ENCODE data around the gene MBTPS2.

MBTPS2 gene

DNA sequence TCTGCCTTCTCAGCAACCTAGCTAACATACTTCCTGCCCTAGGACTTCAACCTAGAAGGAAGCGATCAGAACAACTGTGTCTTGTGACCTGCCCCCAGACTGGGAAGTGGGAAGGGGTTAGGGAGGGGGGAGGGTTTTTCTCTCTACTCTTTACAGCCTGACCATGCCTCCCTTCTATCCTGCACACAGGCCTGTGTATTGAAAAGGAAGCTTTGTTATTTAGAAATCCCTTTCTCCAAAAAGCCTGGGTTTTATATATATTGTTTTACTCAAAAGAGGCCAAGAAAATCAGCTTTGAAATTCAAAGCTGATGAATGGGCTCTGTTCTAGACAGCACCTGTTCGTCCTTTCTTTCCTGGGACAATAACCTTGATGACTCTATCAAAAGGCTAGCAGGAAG is 65.9 kb downstream of the MBTPS2 start:
- Histone ChIP-seq H3K27ac (ENCODE audit: low read length) (no peak overlapping the region), H3K9me3 (ENCODE audit: control insufficient read depth in 2 of 2, low read length in 2 of 2) (no peaks in the 10 kb centered on the region), H3K27me3 (ENCODE audit: control insufficient read depth in 1 of 2, insufficient read depth in 2 of 2, low read length in 2 of 2) (no peaks in the 10 kb centered on the region), H3K9ac (ENCODE audit: low read length in 2 of 2) (no peak overlapping the region), H3K36me3 (ENCODE audit: control insufficient read depth in 2 of 2, insufficient read depth in 2 of 2, low read length in 2 of 2) (no peaks in the 10 kb centered on the region), H3K4me3 (ENCODE audit: low read length in 2 of 2) (no peak overlapping the region), H3K4me1 (ENCODE audit: control insufficient read depth, insufficient read depth, low read length) (no peaks in the 10 kb centered on the region)

DNA sequence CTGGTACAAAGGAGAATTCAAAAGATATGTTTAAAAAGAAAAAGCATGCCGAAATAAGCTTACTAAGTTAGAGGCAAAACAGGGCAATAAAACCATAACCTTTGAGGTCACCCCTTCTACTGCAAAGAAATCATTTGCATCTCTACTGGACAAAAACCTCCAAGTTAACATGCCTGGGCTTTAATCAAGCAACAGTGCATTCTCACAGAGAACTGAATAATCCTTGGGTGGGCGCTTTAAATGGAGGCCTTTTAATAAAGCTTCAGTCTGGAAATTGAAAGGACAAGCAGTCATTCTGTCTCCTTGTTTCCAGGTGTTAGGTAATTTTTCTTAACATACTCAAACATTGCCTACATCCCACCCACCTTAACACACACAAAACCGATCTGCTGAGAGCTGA is 66.5 kb downstream of the MBTPS2 start:
- Histone ChIP-seq H3K4me3 (ENCODE audit: low read length in 2 of 2) (no peak overlapping the region), H3K9ac (ENCODE audit: low read length in 2 of 2) (no peak overlapping the region), H3K27ac (ENCODE audit: low read length) (no peak overlapping the region), H3K4me1 (ENCODE audit: control insufficient read depth, insufficient read depth, low read length) (no peaks in the 10 kb centered on the region), H3K27me3 (ENCODE audit: control insufficient read depth in 1 of 2, insufficient read depth in 2 of 2, low read length in 2 of 2) (no peaks in the 10 kb centered on the region), H3K9me3 (ENCODE audit: control insufficient read depth in 2 of 2, low read length in 2 of 2) (no peaks in the 10 kb centered on the region), H3K36me3 (ENCODE audit: control insufficient read depth in 2 of 2, insufficient read depth in 2 of 2, low read length in 2 of 2) (no peaks in the 10 kb centered on the region)

DNA sequence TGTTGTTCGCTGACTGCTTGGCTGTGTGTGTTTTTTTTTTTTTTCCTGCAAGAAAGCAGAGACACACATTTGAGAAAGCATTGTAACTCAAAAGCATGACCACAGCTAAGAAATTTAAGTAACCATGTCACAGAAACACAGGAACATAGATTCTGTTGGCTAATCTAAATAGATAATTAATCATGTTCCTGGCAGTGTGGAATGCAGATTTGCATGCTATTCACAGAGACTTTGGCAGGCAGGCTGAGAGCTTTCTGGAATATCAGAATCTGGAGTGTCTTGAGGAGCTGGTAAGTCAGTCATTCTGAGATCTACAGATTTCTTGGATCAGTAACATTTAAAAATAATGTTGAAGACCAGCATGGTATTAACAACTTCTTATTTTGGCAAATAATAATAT is 67.8 kb downstream of the MBTPS2 start:
- Histone ChIP-seq H3K4me3 (ENCODE audit: low read length in 2 of 2) (no peak overlapping the region), H3K4me1 (ENCODE audit: control insufficient read depth, insufficient read depth, low read length) (no peaks in the 10 kb centered on the region), H3K36me3 (ENCODE audit: control insufficient read depth in 2 of 2, insufficient read depth in 2 of 2, low read length in 2 of 2) (no peaks in the 10 kb centered on the region), H3K27ac (ENCODE audit: low read length) (no peak overlapping the region), H3K27me3 (ENCODE audit: control insufficient read depth in 1 of 2, insufficient read depth in 2 of 2, low read length in 2 of 2) (no peaks in the 10 kb centered on the region), H3K9ac (ENCODE audit: low read length in 2 of 2) (no peak overlapping the region), H3K9me3 (ENCODE audit: control insufficient read depth in 2 of 2, low read length in 2 of 2) (no peaks in the 10 kb centered on the region)

DNA sequence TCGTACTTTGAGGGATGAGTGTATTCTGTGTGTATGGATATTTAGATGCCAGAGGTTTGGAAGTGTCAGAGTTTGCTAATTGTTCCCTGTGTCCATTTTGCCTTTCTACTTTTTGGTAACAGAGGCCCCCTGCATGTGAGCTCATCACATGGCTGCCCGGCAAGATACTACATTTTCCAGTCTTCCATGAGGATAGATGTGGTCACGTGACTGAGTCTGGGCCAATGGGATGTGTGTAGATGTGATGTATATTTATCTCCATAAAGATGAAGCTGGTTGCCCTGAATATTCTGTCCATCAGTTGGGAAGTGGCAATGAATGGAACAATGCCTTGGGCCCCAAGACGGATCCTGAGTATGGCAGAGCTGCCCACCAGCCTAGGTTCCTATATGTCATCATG is 72.1 kb downstream of the MBTPS2 start:
- Histone ChIP-seq H3K9me3 (ENCODE audit: control insufficient read depth in 2 of 2, low read length in 2 of 2) (no peaks in the 10 kb centered on the region), H3K4me1 (ENCODE audit: control insufficient read depth, insufficient read depth, low read length) (no peaks in the 10 kb centered on the region), H3K36me3 (ENCODE audit: control insufficient read depth in 2 of 2, insufficient read depth in 2 of 2, low read length in 2 of 2) (no peaks in the 10 kb centered on the region), H3K4me3 (ENCODE audit: low read length in 2 of 2) (no peak overlapping the region), H3K27ac (ENCODE audit: low read length) (no peak overlapping the region), H3K9ac (ENCODE audit: low read length in 2 of 2) (no peak overlapping the region), H3K27me3 (ENCODE audit: control insufficient read depth in 1 of 2, insufficient read depth in 2 of 2, low read length in 2 of 2) (no peaks in the 10 kb centered on the region)

DNA sequence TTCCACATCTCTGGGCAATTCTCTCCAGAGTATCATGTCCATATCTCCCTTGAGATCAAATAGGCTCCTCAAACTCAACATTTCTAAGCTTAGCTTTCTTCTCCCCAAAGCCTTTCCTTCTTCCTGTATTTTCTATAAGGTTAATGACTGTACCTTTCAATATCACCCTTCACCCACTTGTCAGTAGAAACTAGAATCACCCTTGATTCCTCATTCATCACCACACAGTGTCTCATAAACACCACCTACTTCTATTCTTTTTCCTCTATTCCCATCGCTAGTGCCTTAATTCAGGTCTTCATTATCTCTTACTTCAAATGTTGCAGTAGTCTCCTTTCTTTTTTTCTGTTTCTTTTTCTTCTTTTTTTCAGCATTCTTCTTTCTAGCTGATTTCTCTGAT is 72.8 kb downstream of the MBTPS2 start:
- Histone ChIP-seq H3K27ac (ENCODE audit: low read length) (no peak overlapping the region), H3K36me3 (ENCODE audit: control insufficient read depth in 2 of 2, insufficient read depth in 2 of 2, low read length in 2 of 2) (no peaks in the 10 kb centered on the region), H3K27me3 (ENCODE audit: control insufficient read depth in 1 of 2, insufficient read depth in 2 of 2, low read length in 2 of 2) (no peaks in the 10 kb centered on the region), H3K9me3 (ENCODE audit: control insufficient read depth in 2 of 2, low read length in 2 of 2) (no peaks in the 10 kb centered on the region), H3K9ac (ENCODE audit: low read length in 2 of 2) (no peak overlapping the region), H3K4me1 (ENCODE audit: control insufficient read depth, insufficient read depth, low read length) (no peaks in the 10 kb centered on the region), H3K4me3 (ENCODE audit: low read length in 2 of 2) (no peak overlapping the region)

DNA sequence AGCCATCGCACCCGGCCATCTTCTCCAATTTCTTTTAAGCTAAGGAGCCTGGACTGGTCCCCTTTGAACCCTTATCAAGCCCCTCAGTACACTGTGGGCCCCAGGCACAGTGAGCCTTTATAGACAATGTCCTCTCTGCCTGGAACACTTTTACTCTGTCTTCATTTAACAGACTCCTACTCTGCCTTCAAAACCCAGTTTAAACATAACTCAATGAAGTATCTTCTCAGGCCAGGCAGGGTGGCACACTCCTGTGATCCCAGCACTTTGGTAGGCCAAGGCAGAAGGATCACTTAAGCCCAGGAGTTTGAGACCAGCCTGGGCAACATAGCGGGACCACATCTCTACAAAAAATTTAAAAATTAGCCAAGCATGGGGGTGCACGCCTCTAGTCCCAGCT is 73.6 kb downstream of the MBTPS2 start:
- Histone ChIP-seq H3K9ac (ENCODE audit: low read length in 2 of 2) (no peak overlapping the region), H3K4me1 (ENCODE audit: control insufficient read depth, insufficient read depth, low read length) (no peaks in the 10 kb centered on the region), H3K27me3 (ENCODE audit: control insufficient read depth in 1 of 2, insufficient read depth in 2 of 2, low read length in 2 of 2) (no peaks in the 10 kb centered on the region), H3K9me3 (ENCODE audit: control insufficient read depth in 2 of 2, low read length in 2 of 2) (no peaks in the 10 kb centered on the region), H3K27ac (ENCODE audit: low read length) (no peak overlapping the region), H3K36me3 (ENCODE audit: control insufficient read depth in 2 of 2, insufficient read depth in 2 of 2, low read length in 2 of 2) (no peaks in the 10 kb centered on the region), H3K4me3 (ENCODE audit: low read length in 2 of 2) (no peak overlapping the region)

DNA sequence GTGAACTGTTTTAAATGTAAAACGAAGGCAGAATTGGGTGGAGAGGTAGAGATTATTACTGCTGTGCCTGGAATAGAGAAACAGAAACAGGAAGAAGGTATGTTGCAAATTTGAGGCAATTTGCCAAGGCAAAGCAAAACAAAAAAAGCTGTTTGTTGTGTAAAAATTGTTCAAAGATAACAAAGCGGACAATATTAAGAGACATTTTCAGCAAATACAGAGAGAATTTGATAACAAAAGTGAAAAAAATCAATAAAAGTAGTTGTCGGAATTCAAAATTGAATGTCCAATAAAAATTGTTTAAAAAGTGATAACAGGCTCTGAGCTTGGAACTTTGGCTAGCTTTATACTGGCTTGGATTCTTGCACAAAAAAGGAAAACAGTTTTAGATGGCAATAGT is 86.7 kb downstream of the MBTPS2 start:
- no peaks in the 10 kb centered on the region for H3K27me3 ChIP-seq (ENCODE audit: control insufficient read depth in 1 of 2, insufficient read depth in 2 of 2, low read length in 2 of 2)
- no peak overlapping the region for H3K27ac ChIP-seq (ENCODE audit: low read length)
- H3K4me1 ChIP-seq (ENCODE audit: control insufficient read depth, insufficient read depth, low read length): no peaks in the 10 kb centered on the region
- no peak overlapping the region for H3K9ac ChIP-seq (ENCODE audit: low read length in 2 of 2)
- H3K4me3 ChIP-seq (ENCODE audit: low read length in 2 of 2): no peak overlapping the region
- H3K9me3 ChIP-seq (ENCODE audit: control insufficient read depth in 2 of 2, low read length in 2 of 2): no peaks in the 10 kb centered on the region
- H3K36me3 ChIP-seq (ENCODE audit: control insufficient read depth in 2 of 2, insufficient read depth in 2 of 2, low read length in 2 of 2): no peaks in the 10 kb centered on the region

DNA sequence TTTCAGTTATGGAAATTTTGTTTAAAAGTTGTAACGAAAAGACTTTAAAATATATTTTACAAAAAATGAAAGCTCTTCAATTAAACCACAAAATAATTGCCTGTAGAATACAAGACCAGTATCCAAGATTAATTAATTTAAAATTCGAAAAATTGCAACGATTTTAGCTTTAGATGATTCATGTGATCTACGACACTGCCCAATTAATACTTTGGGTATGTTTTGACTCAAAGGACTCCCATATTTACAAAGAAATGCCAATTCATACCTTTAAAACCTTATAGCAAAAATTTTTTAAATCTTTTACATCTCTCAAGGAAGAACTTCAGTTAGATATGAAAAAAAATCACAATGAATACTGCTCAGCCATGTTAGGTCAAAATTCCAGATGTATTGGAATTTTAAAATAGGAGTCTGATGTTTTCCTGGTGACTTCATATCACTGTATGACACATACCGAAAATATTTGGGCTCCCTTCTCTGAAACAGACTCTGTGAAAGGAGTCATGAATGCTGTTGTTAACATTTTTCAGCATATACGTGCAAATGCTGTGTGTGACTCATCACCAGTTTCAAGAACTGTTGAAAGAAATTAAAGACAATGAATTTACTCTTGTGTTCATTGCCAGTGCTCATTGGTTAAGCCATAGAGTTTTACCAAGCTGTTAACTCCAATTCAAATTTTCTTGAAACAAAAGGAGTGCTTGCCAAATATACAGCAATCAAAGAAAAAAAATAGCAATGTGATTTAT is 87.3 kb downstream of the MBTPS2 start:
- Histone ChIP-seq H3K36me3 (ENCODE audit: control insufficient read depth in 2 of 2, insufficient read depth in 2 of 2, low read length in 2 of 2) (no peaks in the 10 kb centered on the region), H3K27ac (ENCODE audit: low read length) (no peak overlapping the region), H3K4me1 (ENCODE audit: control insufficient read depth, insufficient read depth, low read length) (no peaks in the 10 kb centered on the region), H3K9ac (ENCODE audit: low read length in 2 of 2) (no peak overlapping the region), H3K9me3 (ENCODE audit: control insufficient read depth in 2 of 2, low read length in 2 of 2) (no peaks in the 10 kb centered on the region), H3K27me3 (ENCODE audit: control insufficient read depth in 1 of 2, insufficient read depth in 2 of 2, low read length in 2 of 2) (no peaks in the 10 kb centered on the region), H3K4me3 (ENCODE audit: low read length in 2 of 2) (no peak overlapping the region)

DNA sequence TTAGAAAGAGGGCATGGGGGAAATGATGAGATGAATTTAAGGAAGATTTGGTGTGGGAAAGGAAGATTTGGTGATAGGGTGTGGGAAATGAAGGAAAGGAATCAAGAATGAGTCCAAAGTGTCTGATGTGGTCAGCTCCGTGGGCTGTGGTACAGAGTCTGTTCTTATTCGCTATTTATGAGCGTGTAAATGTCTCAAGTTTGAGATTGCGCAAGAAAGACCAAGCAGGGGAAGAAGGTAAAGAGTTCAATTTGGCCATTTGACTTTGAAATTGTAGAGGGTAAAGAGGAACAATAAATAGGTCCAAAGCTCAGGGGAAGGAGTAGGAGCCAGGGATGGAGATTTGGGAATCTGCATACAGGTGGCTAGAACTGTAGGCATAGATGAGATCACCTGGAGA is 89.8 kb downstream of the MBTPS2 start:
- Histone ChIP-seq H3K4me3 (ENCODE audit: low read length in 2 of 2) (no peak overlapping the region), H3K36me3 (ENCODE audit: control insufficient read depth in 2 of 2, insufficient read depth in 2 of 2, low read length in 2 of 2) (no peaks in the 10 kb centered on the region), H3K27me3 (ENCODE audit: control insufficient read depth in 1 of 2, insufficient read depth in 2 of 2, low read length in 2 of 2) (no peaks in the 10 kb centered on the region), H3K27ac (ENCODE audit: low read length) (no peak overlapping the region), H3K9me3 (ENCODE audit: control insufficient read depth in 2 of 2, low read length in 2 of 2) (no peaks in the 10 kb centered on the region), H3K9ac (ENCODE audit: low read length in 2 of 2) (no peak overlapping the region), H3K4me1 (ENCODE audit: control insufficient read depth, insufficient read depth, low read length) (no peaks in the 10 kb centered on the region)

DNA sequence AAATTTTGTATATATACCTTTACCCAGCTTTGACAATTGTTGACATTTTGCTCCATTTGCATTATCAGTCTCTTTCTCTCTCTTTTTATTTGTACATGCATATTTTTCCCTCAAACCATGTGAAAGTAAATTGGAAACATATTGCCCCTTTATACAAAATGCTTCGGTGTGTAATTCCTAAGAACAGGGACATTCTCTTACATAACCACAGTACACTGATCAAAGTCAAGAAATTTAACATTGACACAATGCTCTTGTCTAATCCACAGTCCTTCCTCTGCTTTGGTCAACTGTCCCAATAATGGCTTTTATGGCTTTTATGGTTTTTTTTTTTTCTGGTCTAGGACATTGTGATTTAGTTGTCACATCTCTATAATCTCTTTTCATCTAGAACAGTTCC is 91.6 kb downstream of the MBTPS2 start:
- H3K9me3 ChIP-seq (ENCODE audit: control insufficient read depth in 2 of 2, low read length in 2 of 2): no peaks in the 10 kb centered on the region
- no peak overlapping the region for H3K9ac ChIP-seq (ENCODE audit: low read length in 2 of 2)
- H3K4me3 ChIP-seq (ENCODE audit: low read length in 2 of 2): no peak overlapping the region
- no peaks in the 10 kb centered on the region for H3K36me3 ChIP-seq (ENCODE audit: control insufficient read depth in 2 of 2, insufficient read depth in 2 of 2, low read length in 2 of 2)
- H3K27me3 ChIP-seq (ENCODE audit: control insufficient read depth in 1 of 2, insufficient read depth in 2 of 2, low read length in 2 of 2): no peaks in the 10 kb centered on the region
- no peak overlapping the region for H3K27ac ChIP-seq (ENCODE audit: low read length)
- H3K4me1 ChIP-seq (ENCODE audit: control insufficient read depth, insufficient read depth, low read length): no peaks in the 10 kb centered on the region

DNA sequence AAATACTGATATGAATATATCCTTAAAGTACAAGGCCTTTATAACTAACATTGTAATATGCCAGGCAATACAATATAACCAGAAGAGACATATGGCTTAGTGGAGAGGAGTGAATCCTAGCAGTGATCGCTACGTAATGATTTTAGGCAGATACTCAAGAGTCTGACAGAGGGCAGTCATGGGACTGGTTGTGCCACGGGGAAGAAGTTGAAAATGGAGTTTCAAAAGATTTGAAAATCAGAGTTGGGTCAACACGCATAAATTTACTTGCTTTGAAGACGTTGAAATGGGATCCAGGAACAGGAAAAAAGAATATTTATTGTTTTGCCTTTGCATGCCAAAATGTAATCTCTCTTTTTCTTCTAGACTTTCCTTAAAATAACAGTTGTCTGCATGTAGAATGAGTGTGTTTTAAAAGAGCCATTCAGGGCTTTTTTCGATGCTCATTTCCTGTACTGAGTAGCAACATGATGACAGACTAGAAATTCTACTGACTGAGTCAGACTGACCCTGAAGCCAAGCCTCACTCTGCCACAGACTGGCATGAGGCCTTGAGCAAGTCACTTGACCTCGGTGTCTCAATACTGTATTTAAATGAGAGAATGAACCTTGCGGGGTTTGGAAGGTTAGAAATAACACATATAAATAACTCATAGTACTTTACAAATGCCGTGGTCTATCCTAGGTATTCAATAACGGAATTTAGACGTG is 93.0 kb downstream of the MBTPS2 start:
- H3K27ac ChIP-seq (ENCODE audit: low read length): no peak overlapping the region
- H3K4me1 ChIP-seq (ENCODE audit: control insufficient read depth, insufficient read depth, low read length): no peaks in the 10 kb centered on the region
- no peaks in the 10 kb centered on the region for H3K9me3 ChIP-seq (ENCODE audit: control insufficient read depth in 2 of 2, low read length in 2 of 2)
- H3K4me3 ChIP-seq (ENCODE audit: low read length in 2 of 2): no peak overlapping the region
- peaks cover 0 to 4% of the 10 kb centered on the region in 2 donors for H3K27me3 ChIP-seq (ENCODE audit: control insufficient read depth in 1 of 2, insufficient read depth in 2 of 2, low read length in 2 of 2)
- H3K36me3 ChIP-seq (ENCODE audit: control insufficient read depth in 2 of 2, insufficient read depth in 2 of 2, low read length in 2 of 2): no peaks in the 10 kb centered on the region
- H3K9ac ChIP-seq (ENCODE audit: low read length in 2 of 2): no peak overlapping the region
